GM18870 (cell line): Measurements from ENCODE around the gene RAVER2.

ENCODE experiments used
- ATAC-seq: cut with Tn5 transposase; IDR thresholded peaks from one replicate; pipeline ENCODE4 v1.9.1; 2021; ENCODE audit warnings: moderate library complexity; ENCODE audit not compliant: unreplicated experiment

RAVER2 gene

GRCh38 chr1:64843675-64844074, 98.8 kb downstream of the RAVER2 start:
- no peak for ATAC-seq

- no peak for ATAC-seq
Measured at GRCh38 chr1:64844175-64844574, 99.3 kb downstream of the RAVER2 start.

GRCh38 chr1:64844609-64845008, 99.7 kb downstream of the RAVER2 start:
- no peak for ATAC-seq

GRCh38 chr1:64845831-64846425, 101.1 kb downstream of the RAVER2 start:
- ATAC-seq, result no peak

GRCh38 chr1:64846573-64847430, 101.9 kb downstream of the RAVER2 start:
- ATAC-seq, result no peak

- ATAC-seq, result no peak
Measured at GRCh38 chr1:64847666-64848065, 102.8 kb downstream of the RAVER2 start.

GRCh38 chr1:64848136-64848535, 103.3 kb downstream of the RAVER2 start:
- ATAC-seq, result no peak

- no peak for ATAC-seq
Measured at GRCh38 chr1:64848803-64849202, 103.9 kb downstream of the RAVER2 start.

GRCh38 chr1:64849942-64850341, 105.1 kb downstream of the RAVER2 start:
- no peak for ATAC-seq

GRCh38 chr1:64850846-64851245, 106.0 kb downstream of the RAVER2 start:
- ATAC-seq, result no peak

- no peak for ATAC-seq
Measured at GRCh38 chr1:64851664-64852063, 106.8 kb downstream of the RAVER2 start.

GRCh38 chr1:64854674-64855073, 109.8 kb downstream of the RAVER2 start:
- ATAC-seq, result no peak

GRCh38 chr1:64855557-64855956, 110.7 kb downstream of the RAVER2 start:
- ATAC-seq, result no peak

- no peak for ATAC-seq
Measured at GRCh38 chr1:64856553-64856952, 111.7 kb downstream of the RAVER2 start.

- ATAC-seq, result no peak
Measured at GRCh38 chr1:64857347-64857746, 112.5 kb downstream of the RAVER2 start.

GRCh38 chr1:64861611-64862010, 116.7 kb downstream of the RAVER2 start:
- ATAC-seq, result no peak

GRCh38 chr1:64864018-64864940, 119.4 kb downstream of the RAVER2 start:
- ATAC-seq, result peak; percentile 100

GRCh38 chr1:64865105-64865757, 120.4 kb downstream of the RAVER2 start:
- ATAC-seq, result no peak

GRCh38 chr1:64866689-64867088, 121.8 kb downstream of the RAVER2 start:
- ATAC-seq, result no peak

GRCh38 chr1:64867266-64867665, 122.4 kb downstream of the RAVER2 start:
- no peak for ATAC-seq

- no peak for ATAC-seq
Measured at GRCh38 chr1:64871256-64871655, 126.4 kb downstream of the RAVER2 start.
